GM18870 (cell line): ENCODE results near the gene VANGL2.

Source experiments
- ATAC-seq: cut with Tn5 transposase; IDR thresholded peaks from one replicate; pipeline ENCODE4 v1.9.1; 2021; ENCODE audit warnings: moderate library complexity; ENCODE audit not compliant: unreplicated experiment

VANGL2 gene

GRCh38 chr1:160404094-160404493, 3.7 kb downstream of the VANGL2 start:
- no peak for ATAC-seq

DNA sequence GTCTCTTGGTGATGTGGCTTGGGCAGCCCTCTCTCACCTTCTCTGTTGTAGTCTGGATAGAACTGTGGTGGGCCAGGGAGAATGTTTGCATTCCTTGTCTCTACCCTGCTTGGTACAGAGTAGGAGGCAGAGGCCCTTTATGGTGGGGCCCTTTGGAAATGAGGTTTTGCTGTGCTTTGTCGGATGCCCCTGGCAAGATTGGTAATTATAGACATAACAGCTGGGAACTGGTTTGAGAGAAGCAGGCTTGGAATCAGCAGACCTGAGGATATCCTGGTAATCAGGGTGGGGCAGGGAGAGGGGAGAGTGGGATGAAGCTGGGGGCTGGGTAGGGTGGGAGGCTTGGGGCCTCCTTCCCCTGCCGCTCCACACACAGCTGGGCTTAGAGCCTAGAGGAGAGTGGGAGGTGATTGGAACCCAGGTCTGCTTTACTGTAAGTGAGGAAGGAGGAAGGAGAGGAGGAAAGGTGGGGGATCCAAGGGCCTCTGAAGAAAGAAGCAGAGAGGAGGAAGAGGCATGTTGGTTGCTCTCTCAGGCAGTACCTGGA, 5.0 kb downstream of the VANGL2 start:
- ATAC-seq = no peak

- no peak for ATAC-seq
Observed at GRCh38 chr1:160406131-160406968, 6.0 kb downstream of the VANGL2 start.

GRCh38 chr1:160407839-160408801, 7.8 kb downstream of the VANGL2 start:
- ATAC-seq = no peak

DNA sequence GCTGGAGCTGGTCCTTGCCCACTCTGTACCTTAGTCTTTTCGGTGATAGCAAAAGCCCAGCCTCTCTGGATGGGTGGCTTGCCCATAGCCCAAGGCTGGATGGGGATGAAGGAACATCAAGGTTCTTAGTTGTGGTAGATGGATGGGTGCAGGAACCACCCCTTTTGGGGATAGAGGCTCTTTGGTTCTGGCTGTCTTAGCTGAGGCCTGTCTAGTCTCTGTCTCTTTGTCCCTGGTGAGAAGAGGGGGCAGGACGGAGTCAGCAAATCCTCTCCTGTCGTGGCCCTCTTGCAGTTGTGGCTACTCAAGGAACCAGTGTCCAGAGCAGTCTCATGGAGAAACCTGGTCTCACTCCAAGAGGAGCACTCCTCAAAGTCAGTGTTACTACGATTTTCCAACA, 8.5 kb downstream of the VANGL2 start:
- ATAC-seq = no peak

- no peak for ATAC-seq
Observed at GRCh38 chr1:160409486-160409885, 9.1 kb downstream of the VANGL2 start.

- ATAC-seq = no peak
Observed at GRCh38 chr1:160410406-160411005, 10.1 kb downstream of the VANGL2 start.

DNA sequence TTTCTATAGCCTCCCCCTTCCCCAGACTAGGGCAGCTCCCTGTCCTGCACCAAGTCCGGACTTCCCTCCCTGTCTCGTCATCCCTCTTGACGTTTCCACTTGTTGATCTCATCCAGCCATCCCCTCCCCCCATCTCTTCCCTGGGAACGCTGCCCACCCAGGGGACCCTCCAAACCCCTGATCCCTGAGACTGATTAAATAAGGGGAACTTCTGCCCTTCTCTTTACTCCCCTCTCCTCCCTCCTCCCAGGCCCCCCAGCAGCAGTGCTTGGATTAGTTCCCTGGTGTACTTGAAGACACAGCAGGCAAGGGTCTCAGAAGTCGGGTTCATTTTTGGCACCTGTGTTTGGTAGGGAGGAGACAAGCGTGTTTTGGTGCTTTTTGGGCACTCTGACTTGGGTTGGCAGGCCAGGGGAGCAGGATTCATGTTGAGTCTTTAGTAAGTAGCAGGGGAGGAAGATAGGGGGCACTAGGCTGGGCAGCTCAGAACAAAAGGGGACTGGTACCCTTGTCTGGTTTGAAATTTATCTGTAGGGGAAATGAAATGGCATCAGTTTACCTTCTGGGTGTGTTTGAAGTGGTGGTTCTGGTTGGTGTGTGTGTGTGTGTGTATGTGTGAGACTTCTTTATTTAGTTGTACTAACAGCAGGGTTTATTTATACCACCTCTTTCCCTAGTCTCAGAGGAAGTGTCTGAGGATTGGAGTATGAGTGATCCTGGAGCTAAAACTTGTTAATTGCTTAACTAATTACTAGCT, 11.1 kb downstream of the VANGL2 start:
- ATAC-seq = no peak

DNA sequence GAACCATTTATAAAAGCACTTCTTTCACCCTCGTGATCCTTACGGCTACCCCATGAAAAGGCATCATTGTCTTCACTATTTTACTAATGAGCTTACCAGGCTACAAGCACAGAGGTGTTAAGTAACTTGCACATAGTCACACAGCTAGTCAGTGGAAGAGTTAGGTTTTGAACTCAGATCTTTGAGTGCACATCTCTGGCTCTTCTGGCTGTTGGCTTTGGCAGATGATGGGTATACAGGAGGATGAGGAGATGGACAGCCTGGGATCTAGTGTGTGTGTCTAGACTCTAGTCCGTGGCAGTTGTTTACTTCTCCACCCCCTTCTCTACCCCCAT, 11.6 kb downstream of the VANGL2 start:
- ATAC-seq = no peak

GRCh38 chr1:160413716-160414115, 13.4 kb downstream of the VANGL2 start:
- ATAC-seq = no peak

- no peak for ATAC-seq
Observed at GRCh38 chr1:160414881-160415280, 14.5 kb downstream of the VANGL2 start.

GRCh38 chr1:160415696-160416290, 15.4 kb downstream of the VANGL2 start:
- no peak for ATAC-seq

DNA sequence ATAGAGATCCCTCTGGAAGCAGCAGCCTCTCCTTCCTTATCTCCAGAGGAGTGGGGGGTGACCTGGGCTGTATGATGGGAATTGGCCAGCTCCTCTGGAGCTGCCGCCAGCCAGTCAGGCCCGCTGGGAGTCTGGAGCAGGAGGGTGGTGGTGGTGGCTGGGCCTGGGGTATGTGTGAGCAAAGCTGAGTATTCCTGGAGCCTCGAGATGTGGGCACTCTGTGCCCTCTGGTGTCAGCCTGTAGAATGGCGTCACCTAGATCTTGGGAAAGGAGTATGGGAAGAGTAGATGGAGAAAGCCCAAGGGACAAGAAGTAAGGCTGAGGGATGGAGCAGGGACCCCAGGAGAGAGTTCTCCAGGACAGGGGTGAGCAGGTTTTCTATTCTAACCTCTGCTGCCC, 16.0 kb downstream of the VANGL2 start:
- no peak for ATAC-seq

DNA sequence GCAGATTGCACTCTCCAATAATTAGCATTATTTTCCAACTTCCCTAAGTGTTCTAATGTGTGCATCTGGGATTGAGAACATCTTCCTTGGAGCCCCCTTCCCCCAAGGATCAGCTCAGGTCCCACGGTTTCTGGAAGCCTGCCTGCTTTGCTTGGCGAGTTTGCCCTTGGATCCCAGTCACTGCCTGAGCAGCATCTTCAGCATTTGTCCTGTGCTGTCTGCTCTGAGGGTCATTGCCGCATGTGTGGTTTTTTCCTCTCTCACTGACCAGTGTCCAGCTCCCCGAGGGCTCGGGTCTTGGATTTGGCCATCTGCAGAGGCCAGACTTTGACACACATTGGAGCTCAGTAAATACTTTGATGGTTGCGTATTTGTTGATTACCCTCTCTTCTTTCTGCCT, 18.1 kb downstream of the VANGL2 start:
- no peak for ATAC-seq

DNA sequence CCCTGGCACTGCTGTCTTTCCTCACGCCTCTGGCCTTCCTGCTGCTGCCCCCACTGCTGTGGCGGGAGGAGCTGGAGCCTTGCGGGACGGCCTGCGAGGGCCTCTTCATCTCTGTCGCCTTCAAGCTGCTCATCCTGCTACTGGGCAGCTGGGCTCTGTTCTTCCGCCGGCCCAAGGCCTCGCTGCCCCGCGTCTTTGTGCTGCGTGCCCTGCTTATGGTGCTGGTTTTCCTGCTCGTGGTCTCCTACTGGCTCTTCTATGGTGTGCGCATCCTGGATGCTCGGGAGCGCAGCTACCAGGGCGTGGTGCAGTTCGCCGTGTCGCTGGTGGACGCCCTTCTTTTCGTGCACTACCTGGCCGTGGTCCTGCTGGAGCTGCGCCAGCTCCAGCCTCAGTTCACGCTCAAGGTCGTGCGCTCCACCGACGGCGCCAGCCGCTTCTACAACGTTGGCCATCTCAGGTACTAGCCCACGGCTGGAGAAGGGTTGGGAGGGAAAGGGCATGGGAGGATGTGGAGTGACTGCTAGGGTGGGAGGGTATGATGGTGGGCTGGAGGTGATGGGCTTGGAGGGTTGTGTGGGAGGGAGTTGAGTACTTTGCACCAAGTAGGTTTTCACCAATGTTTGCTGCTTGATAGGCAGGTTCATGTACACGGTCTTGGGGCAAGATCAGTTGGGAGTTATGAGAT, 18.9 kb downstream of the VANGL2 start:
- no peak for ATAC-seq

DNA sequence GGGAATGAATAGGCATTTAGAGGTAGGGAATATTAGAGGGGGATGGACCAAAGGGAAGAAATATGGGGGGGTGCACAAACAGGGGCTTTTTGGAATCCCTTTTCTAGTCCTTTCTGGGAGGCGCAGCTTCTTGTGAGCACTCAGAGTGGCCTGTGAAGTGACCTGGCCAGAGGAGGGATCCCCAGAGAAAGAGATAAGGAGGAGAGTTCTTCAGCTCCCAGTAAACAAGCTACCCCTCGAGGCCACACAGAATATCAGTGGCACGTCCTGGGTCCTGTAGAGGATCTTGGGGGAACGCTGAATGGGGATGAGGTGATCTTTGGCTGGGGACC, 19.4 kb downstream of the VANGL2 start:
- no peak for ATAC-seq

- ATAC-seq = no peak
Observed at GRCh38 chr1:160420881-160421842, 20.8 kb downstream of the VANGL2 start.

- ATAC-seq = no peak
Observed at GRCh38 chr1:160421881-160422280, 21.5 kb downstream of the VANGL2 start.

DNA sequence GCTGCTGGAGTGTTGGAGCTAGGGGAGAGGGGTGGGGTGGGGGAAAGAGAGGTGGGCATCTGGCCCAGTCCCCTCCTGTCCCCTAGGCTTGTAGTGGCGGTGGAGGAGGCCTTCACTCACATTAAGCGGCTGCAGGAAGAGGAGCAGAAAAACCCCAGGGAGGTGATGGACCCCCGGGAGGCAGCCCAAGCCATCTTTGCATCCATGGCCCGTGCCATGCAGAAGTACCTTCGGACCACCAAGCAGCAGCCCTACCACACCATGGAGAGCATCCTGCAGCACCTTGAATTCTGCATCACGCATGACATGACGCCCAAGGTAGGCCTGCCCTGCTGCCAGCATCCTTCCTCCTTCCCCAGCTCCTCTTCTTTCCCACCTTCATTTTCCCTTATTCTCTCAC, 23.6 kb downstream of the VANGL2 start:
- ATAC-seq = no peak
